HEK293 (cell line): Measurements from ENCODE around the gene MEI1.

ENCODE experiments used
- GFI1B ChIP-seq: fragments of 450-650 bp; formaldehyde crosslinking; IDR thresholded peaks from 2 replicates; pipeline ENCODE4 v1.5.1; 2016; ENCODE audit warnings: missing biosample characterization, missing genetic modification characterization
- HOXA7 ChIP-seq: sonication (generic); formaldehyde crosslinking; IDR thresholded peaks from 2 replicates; pipeline ENCODE4 v1.8.1; 2022; ENCODE audit warnings: missing genetic modification reagents, borderline replicate concordance
- KLF10 ChIP-seq: fragments of 450-650 bp; IDR thresholded peaks from 2 replicates; pipeline ENCODE4 v1.5.1; 2018; ENCODE audit warnings: missing biosample characterization, mild to moderate bottlenecking, missing genetic modification characterization
- MYNN ChIP-seq: fragments of 450-650 bp; formaldehyde crosslinking; IDR thresholded peaks from 2 replicates; pipeline ENCODE4 v1.5.1; 2016; ENCODE audit warnings: missing biosample characterization, missing genetic modification characterization, borderline replicate concordance
- MZF1 ChIP-seq: fragments of 450-650 bp; formaldehyde crosslinking; IDR thresholded peaks from 2 replicates; pipeline ENCODE4 v1.5.1; 2017; ENCODE audit warnings: missing biosample characterization, missing genetic modification characterization, borderline replicate concordance
- PRDM1 ChIP-seq: fragments of 450-650 bp; formaldehyde crosslinking; IDR thresholded peaks from 2 replicates; pipeline ENCODE4; 2016; ENCODE audit warnings: missing biosample characterization, missing genetic modification characterization
- REPIN1 ChIP-seq: fragments of 450-650 bp; formaldehyde crosslinking; IDR thresholded peaks from 2 replicates; pipeline ENCODE4 v1.5.1; 2017; ENCODE audit warnings: missing biosample characterization, missing genetic modification characterization, low read depth
- SP7 ChIP-seq: fragments of 450-650 bp; formaldehyde crosslinking; IDR thresholded peaks from 2 replicates; pipeline ENCODE4 v1.5.1; 2016; ENCODE audit warnings: missing biosample characterization, missing genetic modification characterization
- TCF7L2 ChIP-seq: IDR thresholded peaks from 2 replicates; pipeline ENCODE4 v1.6.1; 2011; ENCODE audit warnings: low read depth, mild to moderate bottlenecking, inconsistent platforms, low read length, moderate library complexity, borderline replicate concordance
- ZBTB10 ChIP-seq: fragments of 450-650 bp; formaldehyde crosslinking; IDR thresholded peaks from 2 replicates; pipeline ENCODE4 v1.5.1; 2016; ENCODE audit warnings: missing biosample characterization, missing genetic modification characterization
- ZFP69B ChIP-seq: fragments of 450-650 bp; formaldehyde crosslinking; IDR thresholded peaks from 2 replicates; pipeline ENCODE4 v1.5.1; 2016; ENCODE audit warnings: missing biosample characterization, missing genetic modification characterization
- ZNF114 ChIP-seq: fragments of 450-650 bp; formaldehyde crosslinking; IDR thresholded peaks from 2 replicates; pipeline ENCODE4 v1.5.0; 2017; ENCODE audit warnings: missing biosample characterization, missing genetic modification characterization
- ZNF121 ChIP-seq: fragments of 450-650 bp; formaldehyde crosslinking; IDR thresholded peaks from 2 replicates; pipeline ENCODE4 v1.5.1; 2016; ENCODE audit warnings: missing biosample characterization, missing genetic modification characterization
- ZNF146 ChIP-seq: fragments of 450-650 bp; formaldehyde crosslinking; IDR thresholded peaks from 2 replicates; pipeline ENCODE4 v1.5.1; 2016; ENCODE audit warnings: missing biosample characterization, missing genetic modification characterization
- ZNF148 ChIP-seq: fragments of 450-650 bp; formaldehyde crosslinking; IDR thresholded peaks from 2 replicates; pipeline ENCODE4 v1.5.0; 2017; ENCODE audit warnings: missing biosample characterization, missing genetic modification characterization, borderline replicate concordance
- ZNF174 ChIP-seq: fragments of 450-650 bp; formaldehyde crosslinking; IDR thresholded peaks from 2 replicates; pipeline ENCODE4 v1.5.0; 2017; ENCODE audit warnings: missing biosample characterization, mild to moderate bottlenecking, missing genetic modification characterization
- ZNF366 ChIP-seq: fragments of 450-650 bp; formaldehyde crosslinking; conservative IDR thresholded peaks from 2 replicates; pipeline ENCODE4 v1.5.1; 2016; ENCODE audit warnings: missing biosample characterization, missing genetic modification characterization
- ZNF501 ChIP-seq: fragments of 450-650 bp; formaldehyde crosslinking; IDR thresholded peaks from 2 replicates; pipeline ENCODE4 v1.5.1; 2016; ENCODE audit warnings: missing biosample characterization, missing genetic modification characterization
- ZNF544 ChIP-seq: fragments of 450-650 bp; formaldehyde crosslinking; IDR thresholded peaks from 2 replicates; pipeline ENCODE4 v1.5.0; 2017; ENCODE audit warnings: missing biosample characterization, missing genetic modification characterization
- ZNF585B ChIP-seq: fragments of 450-650 bp; formaldehyde crosslinking; IDR thresholded peaks from 2 replicates; pipeline ENCODE4 v1.5.1; 2016; ENCODE audit warnings: missing biosample characterization, missing genetic modification characterization
- ZNF600 ChIP-seq: fragments of 450-650 bp; formaldehyde crosslinking; IDR thresholded peaks from 2 replicates; pipeline ENCODE4 v1.5.1; 2016; ENCODE audit warnings: missing biosample characterization, missing genetic modification characterization
- ZNF621 ChIP-seq: fragments of 450-650 bp; formaldehyde crosslinking; IDR thresholded peaks from 2 replicates; pipeline ENCODE4 v1.5.1; 2017; ENCODE audit warnings: missing biosample characterization, missing genetic modification characterization
- ZNF664 ChIP-seq: fragments of 450-650 bp; formaldehyde crosslinking; IDR thresholded peaks from 2 replicates; pipeline ENCODE4 v1.5.1; 2016; ENCODE audit warnings: missing biosample characterization, missing genetic modification characterization
- ZNF701 ChIP-seq: fragments of 450-650 bp; formaldehyde crosslinking; IDR thresholded peaks from 2 replicates; pipeline ENCODE4 v1.5.1; 2016; ENCODE audit warnings: missing biosample characterization, missing genetic modification characterization
- ZNF76 ChIP-seq: fragments of 450-650 bp; formaldehyde crosslinking; IDR thresholded peaks from 2 replicates; pipeline ENCODE4; 2016; ENCODE audit warnings: low read depth, missing biosample characterization, missing genetic modification characterization, borderline replicate concordance
- ZNF777 ChIP-seq: fragments of 450-650 bp; formaldehyde crosslinking; IDR thresholded peaks from 2 replicates; pipeline ENCODE4 v1.5.1; 2017; ENCODE audit warnings: missing biosample characterization, missing genetic modification characterization, borderline replicate concordance
- ZNF830 ChIP-seq: fragments of 450-650 bp; IDR thresholded peaks from 2 replicates; pipeline ENCODE4 v1.5.0; 2018; ENCODE audit warnings: missing biosample characterization, missing genetic modification characterization, low read depth, mild to moderate bottlenecking, moderate library complexity
- ZNF837 ChIP-seq: fragments of 450-650 bp; formaldehyde crosslinking; IDR thresholded peaks from 2 replicates; pipeline ENCODE4 v1.5.1; 2016; ENCODE audit warnings: missing biosample characterization, missing genetic modification characterization
- TF ChIP-seq, protein P1 (sequence below): fragments of 450-650 bp; formaldehyde crosslinking; IDR thresholded peaks from 2 replicates; pipeline ENCODE4 v1.5.1; 2016; ENCODE audit warnings: missing biosample characterization, missing genetic modification characterization
- TF ChIP-seq, protein P2 (sequence below): fragments of 450-650 bp; formaldehyde crosslinking; IDR thresholded peaks from 2 replicates; pipeline ENCODE4 v1.5.1; 2016; ENCODE audit warnings: missing biosample characterization, missing genetic modification characterization

MEI1 gene

GRCh38 chr22:41832553-41833368 lies 133.5 kb downstream of the MEI1 start, which contains the start of gene SREBF2 (continued):
- TF ChIP-seq GFI1B (no peak), ZNF585B (tag by site-specific recombination) (no peak), HOXA7 (no peak), ZNF366 (tag by site-specific recombination) (0 out of 2 replicates have a peak, but pooled peaks have one; percentile 37), ZNF174 (no peak), ZNF621 (tag by site-specific recombination) (no peak), ZNF501 (tag by site-specific recombination) (peak; percentile 69), SP7 (peak; percentile 87), ZNF544 (tag by site-specific recombination) (no peak), MZF1 (tag by site-specific recombination) (no peak), KLF10 (peak; percentile 96), ZNF830 (no peak), ZNF701 (tag by site-specific recombination) (no peak), ZNF837 (tag by site-specific recombination) (no peak), ZBTB10 (tag by site-specific recombination) (peak; percentile 72; the same call in 1 of the 2 replicates), ZNF600 (tag by site-specific recombination) (no peak; the same call in none of the 2 replicates), PRDM1 (no peak), REPIN1 (no peak; the same call in 1 of the 2 replicates), ZFP69B (tag by site-specific recombination) (peak; percentile 85), ZNF146 (no peak), ZNF664 (tag by site-specific recombination) (no peak), ZNF114 (no peak), MYNN (no peak), ZNF76 (tag by site-specific recombination) (peak; percentile 52; the same call in 1 of the 2 replicates), ZNF121 (no peak), TCF7L2 (no peak), ZNF148 (tag by site-specific recombination) (no peak), ZNF777 (tag by site-specific recombination) (peak; percentile 90)
- TF ChIP-seq, protein P1, sequence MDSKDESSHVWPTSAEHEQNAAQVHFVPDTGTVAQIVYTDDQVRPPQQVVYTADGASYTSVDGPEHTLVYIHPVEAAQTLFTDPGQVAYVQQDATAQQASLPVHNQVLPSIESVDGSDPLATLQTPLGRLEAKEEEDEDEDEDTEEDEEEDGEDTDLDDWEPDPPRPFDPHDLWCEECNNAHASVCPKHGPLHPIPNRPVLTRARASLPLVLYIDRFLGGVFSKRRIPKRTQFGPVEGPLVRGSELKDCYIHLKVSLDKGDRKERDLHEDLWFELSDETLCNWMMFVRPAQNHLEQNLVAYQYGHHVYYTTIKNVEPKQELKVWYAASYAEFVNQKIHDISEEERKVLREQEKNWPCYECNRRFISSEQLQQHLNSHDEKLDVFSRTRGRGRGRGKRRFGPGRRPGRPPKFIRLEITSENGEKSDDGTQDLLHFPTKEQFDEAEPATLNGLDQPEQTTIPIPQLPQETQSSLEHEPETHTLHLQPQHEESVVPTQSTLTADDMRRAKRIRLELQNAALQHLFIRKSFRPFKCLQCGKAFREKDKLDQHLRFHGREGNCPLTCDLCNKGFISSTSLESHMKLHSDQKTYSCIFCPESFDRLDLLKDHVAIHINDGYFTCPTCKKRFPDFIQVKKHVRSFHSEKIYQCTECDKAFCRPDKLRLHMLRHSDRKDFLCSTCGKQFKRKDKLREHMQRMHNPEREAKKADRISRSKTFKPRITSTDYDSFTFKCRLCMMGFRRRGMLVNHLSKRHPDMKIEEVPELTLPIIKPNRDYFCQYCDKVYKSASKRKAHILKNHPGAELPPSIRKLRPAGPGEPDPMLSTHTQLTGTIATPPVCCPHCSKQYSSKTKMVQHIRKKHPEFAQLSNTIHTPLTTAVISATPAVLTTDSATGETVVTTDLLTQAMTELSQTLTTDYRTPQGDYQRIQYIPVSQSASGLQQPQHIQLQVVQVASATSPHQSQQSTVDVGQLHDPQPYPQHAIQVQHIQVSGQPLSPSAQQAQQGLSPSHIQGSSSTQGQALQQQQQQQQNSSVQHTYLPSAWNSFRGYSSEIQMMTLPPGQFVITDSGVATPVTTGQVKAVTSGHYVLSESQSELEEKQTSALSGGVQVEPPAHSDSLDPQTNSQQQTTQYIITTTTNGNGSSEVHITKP: peak; percentile 87
- TF ChIP-seq, protein P2, sequence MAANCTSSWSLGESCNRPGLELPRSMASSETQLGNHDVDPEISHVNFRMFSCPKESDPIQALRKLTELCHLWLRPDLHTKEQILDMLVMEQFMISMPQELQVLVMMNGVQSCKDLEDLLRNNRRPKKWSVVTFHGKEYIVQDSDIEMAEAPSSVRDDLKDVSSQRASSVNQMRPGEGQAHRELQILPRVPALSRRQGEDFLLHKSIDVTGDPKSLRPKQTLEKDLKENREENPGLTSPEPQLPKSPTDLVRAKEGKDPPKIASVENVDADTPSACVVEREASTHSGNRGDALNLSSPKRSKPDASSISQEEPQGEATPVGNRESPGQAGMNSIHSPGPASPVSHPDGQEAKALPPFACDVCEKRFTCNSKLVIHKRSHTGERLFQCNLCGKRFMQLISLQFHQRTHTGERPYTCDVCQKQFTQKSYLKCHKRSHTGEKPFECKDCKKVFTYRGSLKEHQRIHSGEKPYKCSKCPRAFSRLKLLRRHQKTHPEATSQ (tag by site-specific recombination): peak; percentile 89; the same call in 1 of the 2 replicates
